GM12875 (cell line): ENCODE data around the gene SYT15.
"Not testable (repeated sequence)": the region's sequence is repeated elsewhere in the genome, so short reads cannot be mapped to it uniquely, and the experiment has no call there.

Experiments
- H3K4me3 ChIP-seq: one replicate; pipeline ENCODE4 v1.5.1; 2011; ENCODE audit warnings: low read depth, low read length, control low read depth
- CTCF ChIP-seq: IDR thresholded peaks from 2 replicates; pipeline ENCODE4 v1.5.1; 2011; ENCODE audit warnings: low read depth, mild to moderate bottlenecking, control low read depth, inconsistent platforms, low read length, moderate library complexity, borderline replicate concordance; ENCODE audit not compliant: insufficient read depth

SYT15 gene

GRCh38 chr10:46560381-46560780 is 18.5 kb upstream of the SYT15 start:
- no peak for TF ChIP-seq CTCF
- no peak overlapping the region for H3K4me3 ChIP-seq

- H3K4me3 ChIP-seq = no peak overlapping the region
- no peak for TF ChIP-seq CTCF
Measured at GRCh38 chr10:46560952-46561351, 18.0 kb upstream of the SYT15 start.

GRCh38 chr10:46565591-46566332 is 13.2 kb upstream of the SYT15 start:
- H3K4me3 ChIP-seq = not testable (repeated sequence)
- TF ChIP-seq CTCF = peak; percentile 60; the same call in 1 of the 2 replicates

- not testable (repeated sequence) for H3K4me3 ChIP-seq
Measured at GRCh38 chr10:46567151-46567550, 11.8 kb upstream of the SYT15 start.

- H3K4me3 ChIP-seq = not testable (repeated sequence)
Measured at GRCh38 chr10:46570655-46571054, 8.3 kb upstream of the SYT15 start.

- not testable (repeated sequence) for H3K4me3 ChIP-seq
Measured at GRCh38 chr10:46572765-46573164, 6.2 kb upstream of the SYT15 start.

- not testable (repeated sequence) for H3K4me3 ChIP-seq
Measured at GRCh38 chr10:46573314-46573713, 5.6 kb upstream of the SYT15 start.

GRCh38 chr10:46573884-46574283 is 5.0 kb upstream of the SYT15 start:
- not testable (repeated sequence) for H3K4me3 ChIP-seq

GRCh38 chr10:46577624-46578473 is 1.1 kb upstream of the SYT15 start:
- H3K4me3 ChIP-seq = not testable (repeated sequence)

GRCh38 chr10:46579378-46579777 is 450 bp downstream of the SYT15 start:
- H3K4me3 ChIP-seq = not testable (repeated sequence)

- H3K4me3 ChIP-seq = not testable (repeated sequence)
Measured at GRCh38 chr10:46581997-46582396, 3.1 kb downstream of the SYT15 start.

GRCh38 chr10:46582568-46582967 is 3.6 kb downstream of the SYT15 start:
- not testable (repeated sequence) for H3K4me3 ChIP-seq

GRCh38 chr10:46584196-46584595 is 5.3 kb downstream of the SYT15 start:
- not testable (repeated sequence) for H3K4me3 ChIP-seq

GRCh38 chr10:46585246-46585645 is 6.3 kb downstream of the SYT15 start:
- not testable (repeated sequence) for H3K4me3 ChIP-seq

GRCh38 chr10:46587546-46587945 is 8.6 kb downstream of the SYT15 start:
- H3K4me3 ChIP-seq = not testable (repeated sequence)

GRCh38 chr10:46588221-46588620 is 9.3 kb downstream of the SYT15 start:
- not testable (repeated sequence) for H3K4me3 ChIP-seq

GRCh38 chr10:46589589-46589988 is 10.7 kb downstream of the SYT15 start:
- not testable (repeated sequence) for H3K4me3 ChIP-seq
